Testis (tissue), 2 donors: ENCODE results near the gene MAN1C1.

Experiments used
- CTCF ChIP-seq, 3 experiments: fragments of 450-650 bp in 2 of 3; fragments of 200-600 bp in 1 of 3; sonication (generic) in 1 of 3; IDR thresholded peaks; one replicate each; pipeline ENCODE4 v1.5.1; 2016 to 2019; ENCODE audit warnings: antibody characterized with exemption in 3 of 3, mild to moderate bottlenecking in 2 of 3, moderate library complexity in 1 of 3
- POLR2A ChIP-seq: fragments of 450-650 bp; IDR thresholded peaks from one replicate; pipeline ENCODE4 v1.6.1; 2017; ENCODE audit warnings: antibody characterized with exemption, mild to moderate bottlenecking, moderate library complexity

- TF ChIP-seq POLR2A (no peak), CTCF (IDR thresholded peaks at IDR 0.05) (no peak)
Observed at GRCh38 chr1:25671929-25672328, 55.3 kb downstream of the MAN1C1 start.
